Caco-2 (cell line): ENCODE results near the gene LTBP1. TPM values are rescaled to one million over a fixed set of nuclear protein-coding genes. Genes with fewer than 3 reads are reported as not detected.

Source experiments
- BruUV-seq: library from RNA; stranded (reverse); fragments of 400-500 nt; replicated peaks from 2 replicates; lab custom pipeline; 2021; lab: Mats Ljungman, UMichigan
- CTCF ChIA-PET: fragments of 300-600 bp; sonication (Branson Sonifier 250); formaldehyde crosslinking; loops from one replicate; lab custom pipeline; 2022; ENCODE audit warnings: antibody characterized with exemption; lab: Charles Lee
- POLR2A ChIA-PET: fragments of 300-600 bp; sonication (Branson Sonifier 250); formaldehyde crosslinking; loops from one replicate; lab custom pipeline; 2022; ENCODE audit warnings: antibody characterized with exemption; lab: Charles Lee
- DNase-seq, 2 experiments: peaks; one replicate each; pipeline versions ENCODE4 v3.0.0 to v3.0.0-alpha.2; 2020 to 2022
- H3K27me3 ChIP-seq: replicated peaks from 2 replicates; pipeline ENCODE4 v1.6.0; 2011; ENCODE audit warnings: low read length; ENCODE audit not compliant: control insufficient read depth, insufficient read depth
- H3K36me3 ChIP-seq: 2 replicates; pipeline ENCODE4 v1.5.1; 2011; ENCODE audit warnings: low read length; ENCODE audit not compliant: control insufficient read depth, insufficient read depth
- H3K4me1 ChIP-seq: fragments of 250-450 bp; sonication (Bioruptor Pico); 2 replicates; pipeline ENCODE4 v1.5.1; 2020; ENCODE audit warnings: mild to moderate bottlenecking
- H3K4me3 ChIP-seq: 2 replicates; pipeline ENCODE4 v1.5.1; 2011; ENCODE audit warnings: low read depth, mild to moderate bottlenecking, control low read depth, low read length
- H3K9me3 ChIP-seq: fragments of 250-450 bp; sonication (Bioruptor Pico); 2 replicates; pipeline ENCODE4 v1.5.1; 2020; ENCODE audit warnings: mild to moderate bottlenecking, moderate library complexity
- H3K27ac Mint-ChIP-seq: one replicate; pipeline ENCODE4 v1.8.0; 2022; ENCODE audit warnings: mixed read lengths; ENCODE audit not compliant: unreplicated experiment
- H3K27me3 Mint-ChIP-seq: one replicate; pipeline ENCODE4 v1.8.0; 2022; ENCODE audit warnings: mixed read lengths; ENCODE audit not compliant: insufficient read depth, unreplicated experiment
- H3K36me3 Mint-ChIP-seq: one replicate; pipeline ENCODE4 v1.8.0; 2022; ENCODE audit warnings: mild to moderate bottlenecking, mixed read lengths; ENCODE audit not compliant: insufficient read depth, unreplicated experiment
- H3K4me1 Mint-ChIP-seq: one replicate; pipeline ENCODE4 v1.8.0; 2022; ENCODE audit warnings: low read depth, mixed read lengths; ENCODE audit not compliant: unreplicated experiment
- H3K4me3 Mint-ChIP-seq: one replicate; pipeline ENCODE4 v1.8.0; 2022; ENCODE audit warnings: mild to moderate bottlenecking, moderate library complexity, mixed read lengths; ENCODE audit not compliant: unreplicated experiment
- H3K9me3 Mint-ChIP-seq: one replicate; pipeline ENCODE4 v1.8.0; 2022; ENCODE audit warnings: mixed read lengths; ENCODE audit not compliant: unreplicated experiment
- intact Hi-C: fragments of 100-400 bp; cut with micrococcal nuclease; formaldehyde crosslinking; loops from one replicate; pipeline ENCODE4 v1.10.0; 2022; ENCODE audit not compliant: unreplicated experiment
- total RNA-seq: library from RNA; stranded (reverse); gene quantifications from 2 replicates; pipeline ENCODE4 v1.2.3, GENCODE V29; 2022
- TF ChIP-seq, protein P1 (sequence below), 2 experiments: fragments of 200-600 bp in 1 of 2; IDR thresholded peaks; 1 replicate in 1 of 2; 2 replicates in 1 of 2; pipeline versions ENCODE4 v1.5.1 to v1.8.0; 2011 to 2022; ENCODE audit warnings: antibody characterized with exemption in 1 of 2, control low read depth in 1 of 2, inconsistent platforms in 1 of 2, low read depth in 1 of 2, low read length in 1 of 2, mild to moderate bottlenecking in 1 of 2, moderate library complexity in 1 of 2; ENCODE audit not compliant: insufficient read depth in 1 of 2, severe bottlenecking in 1 of 2, unreplicated experiment in 1 of 2

The LTBP1 gene
- total RNA-seq, 1 experiment from 2014 or later: 64.2 TPM

DNA sequence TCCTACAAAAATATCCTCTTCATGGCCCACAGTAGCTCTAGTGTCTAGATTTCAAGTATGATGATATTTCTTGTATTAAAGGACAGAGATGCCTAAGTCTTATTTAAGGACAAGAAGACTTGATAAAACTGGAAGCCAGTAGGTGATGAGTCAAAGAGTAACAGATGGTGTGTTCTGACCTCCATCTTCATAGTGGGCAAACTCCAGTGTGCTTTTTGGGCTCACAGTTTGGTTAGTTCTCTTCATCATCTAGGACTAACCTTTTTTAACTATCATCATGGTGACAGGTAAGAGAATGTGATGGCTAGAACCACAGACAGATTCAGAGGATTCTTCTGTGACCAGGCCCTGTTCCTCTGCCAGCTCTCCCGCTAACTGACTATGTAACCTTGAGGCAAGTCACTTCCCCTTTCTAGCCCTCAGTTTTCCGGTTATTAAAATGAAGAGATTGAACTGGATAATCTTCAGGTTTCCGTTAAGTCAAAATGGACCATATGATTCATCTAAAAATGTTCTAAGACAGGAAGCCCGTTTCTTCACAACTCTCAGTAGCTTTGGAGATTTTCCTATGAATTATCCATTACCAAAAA lies 389.4 kb downstream of the LTBP1 start:
- H3K4me3 Mint-ChIP-seq: no peak overlapping the region
- H3K36me3 ChIP-seq: no peaks in the 10 kb centered on the region
- no peaks in the 10 kb centered on the region for H3K4me1 ChIP-seq
- TF ChIP-seq, protein P1, sequence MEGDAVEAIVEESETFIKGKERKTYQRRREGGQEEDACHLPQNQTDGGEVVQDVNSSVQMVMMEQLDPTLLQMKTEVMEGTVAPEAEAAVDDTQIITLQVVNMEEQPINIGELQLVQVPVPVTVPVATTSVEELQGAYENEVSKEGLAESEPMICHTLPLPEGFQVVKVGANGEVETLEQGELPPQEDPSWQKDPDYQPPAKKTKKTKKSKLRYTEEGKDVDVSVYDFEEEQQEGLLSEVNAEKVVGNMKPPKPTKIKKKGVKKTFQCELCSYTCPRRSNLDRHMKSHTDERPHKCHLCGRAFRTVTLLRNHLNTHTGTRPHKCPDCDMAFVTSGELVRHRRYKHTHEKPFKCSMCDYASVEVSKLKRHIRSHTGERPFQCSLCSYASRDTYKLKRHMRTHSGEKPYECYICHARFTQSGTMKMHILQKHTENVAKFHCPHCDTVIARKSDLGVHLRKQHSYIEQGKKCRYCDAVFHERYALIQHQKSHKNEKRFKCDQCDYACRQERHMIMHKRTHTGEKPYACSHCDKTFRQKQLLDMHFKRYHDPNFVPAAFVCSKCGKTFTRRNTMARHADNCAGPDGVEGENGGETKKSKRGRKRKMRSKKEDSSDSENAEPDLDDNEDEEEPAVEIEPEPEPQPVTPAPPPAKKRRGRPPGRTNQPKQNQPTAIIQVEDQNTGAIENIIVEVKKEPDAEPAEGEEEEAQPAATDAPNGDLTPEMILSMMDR (IDR thresholded peaks at IDR 0.05; ENCODE audit: insufficient read depth in 1 of 2, low read depth in 1 of 2, low read length in 1 of 2, severe bottlenecking in 1 of 2, unreplicated experiment in 1 of 2): no peak
- H3K9me3 Mint-ChIP-seq: no peaks in the 10 kb centered on the region
- ChIA-PET POLR2A (no interaction called here), CTCF (no interaction called here)
- H3K4me3 ChIP-seq: no peak overlapping the region
- intact Hi-C loops: no loop called here
- H3K4me1 Mint-ChIP-seq: no peaks in the 10 kb centered on the region
- H3K9me3 ChIP-seq: no peaks in the 10 kb centered on the region
- H3K27me3 ChIP-seq: no peaks in the 10 kb centered on the region
- H3K27me3 Mint-ChIP-seq: no peaks in the 10 kb centered on the region
- H3K27ac Mint-ChIP-seq: no peak overlapping the region
- no peak for DNase-seq
- H3K36me3 Mint-ChIP-seq: peaks cover 4% of the 10 kb centered on the region
- BruUV-seq: no TSS peak

DNA sequence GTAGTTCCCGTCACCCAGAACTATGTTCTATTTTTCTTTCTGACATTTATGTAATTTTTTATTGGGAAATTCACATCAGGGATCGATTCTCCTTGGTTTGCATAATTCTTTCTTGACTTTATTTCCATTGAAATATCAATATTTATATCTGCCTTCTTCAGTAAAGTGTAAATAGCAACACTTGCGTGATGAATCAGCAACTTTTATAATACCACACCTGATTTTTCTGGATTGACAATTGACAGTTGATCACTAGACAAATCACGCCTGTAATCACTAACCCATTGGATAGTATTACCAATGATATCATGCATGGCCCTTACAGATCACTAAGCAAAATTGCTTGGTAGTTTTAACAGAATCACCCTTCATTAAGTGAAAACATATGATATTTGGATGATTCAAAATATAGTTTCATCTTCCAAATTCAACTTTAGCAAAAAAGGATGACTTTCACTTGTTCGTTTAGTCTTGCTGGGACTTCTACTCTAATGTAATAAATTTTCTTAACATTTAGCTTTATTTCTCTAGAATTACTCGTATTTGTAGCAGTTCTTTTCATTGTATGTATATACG lies 390.7 kb downstream of the LTBP1 start:
- ChIA-PET CTCF (no interaction called here), POLR2A (no interaction called here)
- BruUV-seq: no TSS peak
- Mint-ChIP-seq H3K27ac (no peak overlapping the region), H3K4me1 (no peaks in the 10 kb centered on the region), H3K4me3 (no peak overlapping the region), H3K9me3 (no peaks in the 10 kb centered on the region), H3K27me3 (no peaks in the 10 kb centered on the region), H3K36me3 (peaks cover 4% of the 10 kb centered on the region)
- no peaks in the 10 kb centered on the region for H3K27me3 ChIP-seq
- TF ChIP-seq, protein P1 (IDR thresholded peaks at IDR 0.05; ENCODE audit: insufficient read depth in 1 of 2, low read depth in 1 of 2, low read length in 1 of 2, severe bottlenecking in 1 of 2, unreplicated experiment in 1 of 2): no peak
- H3K4me3 ChIP-seq: no peak overlapping the region
- no peak for DNase-seq
- intact Hi-C loops: no loop called here
- H3K4me1 ChIP-seq: no peaks in the 10 kb centered on the region
- no peaks in the 10 kb centered on the region for H3K9me3 ChIP-seq
- no peaks in the 10 kb centered on the region for H3K36me3 ChIP-seq

DNA sequence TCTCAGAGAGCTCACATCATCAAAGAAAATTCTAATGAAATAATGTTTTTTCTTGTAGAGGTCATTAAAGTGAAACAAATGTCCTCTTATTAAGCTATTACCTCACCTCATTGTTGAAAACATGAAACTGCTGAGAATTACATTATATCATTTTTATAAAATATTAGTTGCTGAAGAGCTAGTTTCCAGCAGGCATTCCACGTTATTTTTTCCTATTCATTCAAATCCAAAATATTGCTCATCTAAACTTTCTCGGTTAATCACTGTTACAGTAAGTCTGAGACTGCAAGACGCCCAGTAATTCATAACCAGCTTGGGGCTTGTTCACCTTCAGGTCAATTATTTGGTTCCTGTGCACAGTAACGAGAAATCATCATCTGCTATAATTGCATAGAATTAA lies 391.2 kb downstream of the LTBP1 start:
- no peak overlapping the region for H3K4me3 Mint-ChIP-seq
- H3K27me3 Mint-ChIP-seq: no peaks in the 10 kb centered on the region
- H3K4me1 Mint-ChIP-seq: no peaks in the 10 kb centered on the region
- TF ChIP-seq, protein P1 (IDR thresholded peaks at IDR 0.05; ENCODE audit: insufficient read depth in 1 of 2, low read depth in 1 of 2, low read length in 1 of 2, severe bottlenecking in 1 of 2, unreplicated experiment in 1 of 2): no peak
- BruUV-seq: no TSS peak
- H3K27ac Mint-ChIP-seq: no peak overlapping the region
- H3K9me3 Mint-ChIP-seq: no peaks in the 10 kb centered on the region
- H3K36me3 Mint-ChIP-seq: peaks cover 4% of the 10 kb centered on the region
- Histone ChIP-seq H3K9me3 (no peaks in the 10 kb centered on the region), H3K4me1 (no peaks in the 10 kb centered on the region), H3K27me3 (no peaks in the 10 kb centered on the region), H3K4me3 (no peak overlapping the region), H3K36me3 (no peaks in the 10 kb centered on the region)
- DNase-seq: no peak
- CTCF ChIA-PET: no interaction called here
- intact Hi-C loops: no loop called here
- POLR2A ChIA-PET: no interaction called here
